HepG2 (cell line): Measurements from ENCODE around the gene VAMP4. TPM values are rescaled to one million over a fixed set of nuclear protein-coding genes. Genes with fewer than 3 reads are reported as not detected.
A peak's percentile ranks its signal among the peaks of the same experiment; 100 is the strongest.

Source experiments
- ATF2 ChIP-seq: sonication (generic); formaldehyde crosslinking; IDR thresholded peaks from 2 replicates; pipeline ENCODE4 v1.4.0; 2020; ENCODE audit warnings: missing genetic modification reagents
- ATF5 ChIP-seq: sonication (generic); formaldehyde crosslinking; IDR thresholded peaks from 2 replicates; pipeline ENCODE4 v1.4.0; 2020; ENCODE audit warnings: mild to moderate bottlenecking, low read depth, missing genetic modification reagents
- EHMT2 ChIP-seq: fragments of 200-600 bp; sonication (generic); IDR thresholded peaks from 2 replicates; pipeline ENCODE4 v1.7.0; 2017; ENCODE audit warnings: antibody characterized with exemption, low read depth, low read length, borderline replicate concordance
- HMG20B ChIP-seq: conservative IDR thresholded peaks from 2 replicates; pipeline ENCODE4 v1.6.1; 2016; ENCODE audit warnings: missing genetic modification reagents, missing compliant biosample characterization
- HNRNPUL1 ChIP-seq: fragments of 200-400 bp; formaldehyde crosslinking; IDR thresholded peaks from 2 replicates; pipeline ENCODE4 v1.6.1; 2017; ENCODE audit warnings: low read depth, mild to moderate bottlenecking, low read length, moderate library complexity
- KLF9 ChIP-seq: IDR thresholded peaks from 2 replicates; pipeline ENCODE4 v1.6.1; 2016; ENCODE audit warnings: low read depth
- NFYB ChIP-seq: sonication (generic); formaldehyde crosslinking; IDR thresholded peaks from 2 replicates; pipeline ENCODE4 v1.4.0; 2020; ENCODE audit warnings: missing genetic modification reagents
- PAF1 ChIP-seq: IDR thresholded peaks from 2 replicates; pipeline ENCODE4 v1.6.1; 2016; ENCODE audit warnings: missing genetic modification reagents, missing compliant biosample characterization
- TARDBP ChIP-seq: sonication (generic); formaldehyde crosslinking; IDR thresholded peaks from 2 replicates; pipeline ENCODE4 v1.8.0; 2022; ENCODE audit warnings: mild to moderate bottlenecking, missing genetic modification reagents
- ZBTB44 ChIP-seq: sonication (generic); formaldehyde crosslinking; IDR thresholded peaks from 2 replicates; pipeline ENCODE4 v1.4.0; 2020; ENCODE audit warnings: missing genetic modification reagents
- ZFP36 ChIP-seq: fragments of 150-350 bp; IDR thresholded peaks from 2 replicates; pipeline ENCODE4 v1.6.1; 2018; ENCODE audit warnings: borderline replicate concordance, low read length, low read depth; ENCODE audit not compliant: partially characterized antibody
- ZNF253 ChIP-seq: sonication (generic); formaldehyde crosslinking; IDR thresholded peaks from 2 replicates; pipeline ENCODE4 v1.8.0; 2022; ENCODE audit warnings: mild to moderate bottlenecking, missing genetic modification reagents, borderline replicate concordance
- ZNF557 ChIP-seq: sonication (generic); formaldehyde crosslinking; IDR thresholded peaks from 2 replicates; pipeline ENCODE4 v1.4.0; 2020; ENCODE audit warnings: missing genetic modification reagents
- ZNF776 ChIP-seq: sonication (generic); formaldehyde crosslinking; IDR thresholded peaks from 2 replicates; pipeline ENCODE4 v1.4.0; 2020; ENCODE audit warnings: mild to moderate bottlenecking, missing genetic modification reagents
- polyA plus RNA-seq, 8 experiments: library from polyadenylated mRNA; depleted of rRNA in 3 of 8; stranded (reverse) in 7 of 8; unstranded in 1 of 8; fragments of >200 nt; fragmentation: Illumina TruSeq in 4 of 8; extraction: Trizol in 4 of 8; gene quantifications; 2 replicates each; pipeline versions ENCODE4 v1.2.1 to v1.2.3, GENCODE V29; 2011 to 2016; ENCODE audit warnings: low read depth in 4 of 8, missing spikeins in 1 of 8, mixed read lengths in 1 of 8; ENCODE audit not compliant: insufficient read depth in 1 of 8
- total RNA-seq, 5 experiments: library from RNA; depleted of rRNA; stranded (reverse); fragments of >200 nt; fragmentation: Illumina TruSeq; extraction: Trizol; gene quantifications; 2 replicates each; pipeline ENCODE4 v1.2.3, GENCODE V29; 2016; ENCODE audit warnings: low read depth in 1 of 5
- TF ChIP-seq, protein P1 (sequence below): sonication (generic); formaldehyde crosslinking; IDR thresholded peaks from 2 replicates; pipeline ENCODE4; 2020; ENCODE audit warnings: missing genetic modification reagents, mild to moderate bottlenecking, borderline replicate concordance
- TF ChIP-seq, protein P2 (sequence below): sonication (generic); formaldehyde crosslinking; IDR thresholded peaks from 2 replicates; pipeline ENCODE4 v1.4.0; 2020; ENCODE audit warnings: low read depth, mild to moderate bottlenecking, missing genetic modification reagents

Gene VAMP4
- total and polyA plus RNA-seq, 2 of the 13 experiments (the other 11 are each of a cell fraction or from before 2014, with no cell fraction given), result 1.4 to 2.0 TPM

DNA sequence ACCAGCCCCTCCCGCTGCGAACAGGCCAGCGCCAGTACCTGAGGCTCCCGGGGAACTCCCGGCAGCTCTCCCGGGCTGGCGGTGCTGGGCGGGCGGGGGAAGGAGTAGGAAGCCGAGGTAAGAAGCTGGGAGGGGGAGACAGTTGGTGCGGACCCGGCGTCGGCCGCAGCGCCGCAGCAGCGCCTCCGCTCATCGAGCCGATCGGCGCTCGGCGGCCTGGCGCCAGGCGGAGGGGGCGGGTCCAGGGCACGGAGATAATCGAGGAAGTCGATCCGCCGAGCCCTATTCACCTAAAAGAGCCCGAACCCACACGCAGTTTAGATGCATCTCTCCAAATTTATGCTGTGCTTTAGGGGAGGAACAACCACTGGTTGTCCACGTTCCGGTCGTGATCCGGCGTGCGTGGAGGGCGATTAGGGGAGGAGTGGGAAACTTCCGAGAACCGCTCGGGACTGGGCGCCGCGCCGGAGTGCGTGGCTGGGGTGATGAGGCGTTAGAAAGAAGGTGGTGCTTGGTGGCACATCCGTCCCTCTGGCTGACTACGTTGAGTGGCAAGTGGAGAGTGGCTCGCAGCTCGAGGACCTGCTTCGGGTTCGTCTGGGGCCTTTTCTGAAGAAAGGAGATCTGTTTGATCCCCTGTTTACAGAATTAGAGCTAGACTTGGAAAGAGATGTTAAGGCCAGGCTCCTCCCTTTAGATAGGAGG lies at the start of gene VAMP4 (continued):
- TF ChIP-seq ZBTB44 (CRISPR knock-in tag) (0 out of 2 replicates have a peak, but pooled peaks have one; percentile 39), KLF9 (no peak; the same call in 1 of the 2 replicates), PAF1 (CRISPR knock-in tag) (no peak), TARDBP (CRISPR knock-in tag) (peak; percentile 62; the same call in 1 of the 2 replicates), ZNF557 (CRISPR knock-in tag) (no peak), EHMT2 (no peak), HNRNPUL1 (no peak), ATF2 (peak; percentile 64; the same call in 1 of the 2 replicates), ATF5 (no peak), HMG20B (CRISPR knock-in tag) (0 out of 2 replicates have a peak, but pooled peaks have one; percentile 23), ZNF253 (no peak), NFYB (CRISPR knock-in tag) (no peak; the same call in 1 of the 2 replicates), ZFP36 (no peak), ZNF776 (no peak)
- TF ChIP-seq, protein P1, sequence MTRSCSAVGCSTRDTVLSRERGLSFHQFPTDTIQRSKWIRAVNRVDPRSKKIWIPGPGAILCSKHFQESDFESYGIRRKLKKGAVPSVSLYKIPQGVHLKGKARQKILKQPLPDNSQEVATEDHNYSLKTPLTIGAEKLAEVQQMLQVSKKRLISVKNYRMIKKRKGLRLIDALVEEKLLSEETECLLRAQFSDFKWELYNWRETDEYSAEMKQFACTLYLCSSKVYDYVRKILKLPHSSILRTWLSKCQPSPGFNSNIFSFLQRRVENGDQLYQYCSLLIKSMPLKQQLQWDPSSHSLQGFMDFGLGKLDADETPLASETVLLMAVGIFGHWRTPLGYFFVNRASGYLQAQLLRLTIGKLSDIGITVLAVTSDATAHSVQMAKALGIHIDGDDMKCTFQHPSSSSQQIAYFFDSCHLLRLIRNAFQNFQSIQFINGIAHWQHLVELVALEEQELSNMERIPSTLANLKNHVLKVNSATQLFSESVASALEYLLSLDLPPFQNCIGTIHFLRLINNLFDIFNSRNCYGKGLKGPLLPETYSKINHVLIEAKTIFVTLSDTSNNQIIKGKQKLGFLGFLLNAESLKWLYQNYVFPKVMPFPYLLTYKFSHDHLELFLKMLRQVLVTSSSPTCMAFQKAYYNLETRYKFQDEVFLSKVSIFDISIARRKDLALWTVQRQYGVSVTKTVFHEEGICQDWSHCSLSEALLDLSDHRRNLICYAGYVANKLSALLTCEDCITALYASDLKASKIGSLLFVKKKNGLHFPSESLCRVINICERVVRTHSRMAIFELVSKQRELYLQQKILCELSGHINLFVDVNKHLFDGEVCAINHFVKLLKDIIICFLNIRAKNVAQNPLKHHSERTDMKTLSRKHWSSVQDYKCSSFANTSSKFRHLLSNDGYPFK, result no peak
- TF ChIP-seq, protein P2, sequence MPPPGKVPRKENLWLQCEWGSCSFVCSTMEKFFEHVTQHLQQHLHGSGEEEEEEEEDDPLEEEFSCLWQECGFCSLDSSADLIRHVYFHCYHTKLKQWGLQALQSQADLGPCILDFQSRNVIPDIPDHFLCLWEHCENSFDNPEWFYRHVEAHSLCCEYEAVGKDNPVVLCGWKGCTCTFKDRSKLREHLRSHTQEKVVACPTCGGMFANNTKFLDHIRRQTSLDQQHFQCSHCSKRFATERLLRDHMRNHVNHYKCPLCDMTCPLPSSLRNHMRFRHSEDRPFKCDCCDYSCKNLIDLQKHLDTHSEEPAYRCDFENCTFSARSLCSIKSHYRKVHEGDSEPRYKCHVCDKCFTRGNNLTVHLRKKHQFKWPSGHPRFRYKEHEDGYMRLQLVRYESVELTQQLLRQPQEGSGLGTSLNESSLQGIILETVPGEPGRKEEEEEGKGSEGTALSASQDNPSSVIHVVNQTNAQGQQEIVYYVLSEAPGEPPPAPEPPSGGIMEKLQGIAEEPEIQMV, result no peak; the same call in 1 of the 2 replicates
